AG08396 (cell line): ENCODE data around the gene GJB4.
"Not testable (repeated sequence)": the region's sequence is repeated elsewhere in the genome, so short reads cannot be mapped to it uniquely, and the experiment has no call there.

Experiments used
- DNase-seq: peaks from one replicate; pipeline ENCODE4 v3.0.0; 2012; ENCODE audit warnings: low spot score, mixed read lengths

GJB4 gene

GRCh38 chr1:34800214-34800613 lies 40.7 kb downstream of the GJB4 start:
- no peak for DNase-seq

- DNase-seq: no peak
These were observed 44.2 kb downstream of the GJB4 start for GRCh38 chr1:34803770-34804169.

- peak; percentile 67 for DNase-seq
These were observed 46.9 kb downstream of the GJB4 start for GRCh38 chr1:34806396-34806795.

- DNase-seq: no peak
These were observed 48.7 kb downstream of the GJB4 start for GRCh38 chr1:34808051-34808810.

- not testable (repeated sequence) for DNase-seq
These were observed 51.2 kb downstream of the GJB4 start for GRCh38 chr1:34810781-34811180.
